ENCODE data around the gene DECR2. TPM values are rescaled to one million over a fixed set of nuclear protein-coding genes. Genes with fewer than 3 reads are reported as not detected.

The DECR2 gene
- total RNA-seq, 2 donors from 2014 or later = 31.8 to 43.5 TPM

DNA sequence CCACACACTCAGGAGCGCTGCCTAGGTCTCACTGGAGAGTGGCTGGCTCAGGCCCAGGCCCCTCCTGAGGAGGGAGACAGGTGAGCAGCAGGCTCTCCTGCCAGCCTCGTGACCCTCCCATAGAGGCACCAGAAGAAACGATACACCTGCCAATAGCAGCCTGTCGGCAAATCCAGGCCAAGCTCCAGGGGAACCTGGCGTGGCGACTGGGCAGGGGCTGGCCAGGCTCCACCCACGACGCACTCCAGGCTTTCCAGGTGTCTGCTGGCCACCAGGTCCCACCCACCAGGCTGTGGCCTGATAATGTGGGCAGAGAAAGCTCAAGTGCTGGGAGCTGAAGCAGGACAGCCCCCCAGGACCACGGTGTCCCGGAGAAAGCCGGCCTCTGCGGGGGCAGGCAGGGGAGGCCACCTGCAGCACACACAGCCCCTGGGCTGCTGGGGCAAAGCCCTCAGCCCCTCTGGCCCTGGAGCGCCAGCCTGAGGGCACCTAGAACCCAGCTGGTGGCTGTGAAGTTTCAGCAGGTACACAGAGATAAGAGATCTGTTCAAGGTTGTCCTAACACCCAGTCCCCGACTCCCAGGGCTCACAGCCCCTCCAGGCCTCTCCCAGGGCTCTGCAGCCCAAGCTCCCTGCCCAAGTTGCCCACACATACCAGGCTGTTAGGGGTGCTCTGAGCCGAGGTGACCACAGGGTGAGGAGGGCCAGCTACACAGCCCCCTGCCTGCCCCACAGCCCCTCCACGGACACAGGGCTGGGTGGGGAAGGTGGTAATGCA, 22.3 kb upstream of the DECR2 start:
- H3K9ac ChIP-seq (ENCODE audit: extremely low read depth, low read length, poor library complexity, severe bottlenecking) = no peak overlapping the region
- H3K27ac Mint-ChIP-seq = no peak overlapping the region
- H3K9me3 Mint-ChIP-seq = no peaks in the 10 kb centered on the region
- H3K36me3 ChIP-seq (ENCODE audit: control insufficient read depth, insufficient read depth, low read length) = peaks cover 18% of the 10 kb centered on the region
- H3K27ac ChIP-seq (ENCODE audit: low read depth, low read length) = no peak overlapping the region
- H3K4me1 ChIP-seq (ENCODE audit: control insufficient read depth, insufficient read depth, low read length) = peaks cover 24% of the 10 kb centered on the region
- DNase-seq = peak; percentile 96
- H3K27me3 Mint-ChIP-seq (ENCODE audit: insufficient read depth) = no peaks in the 10 kb centered on the region
- H3K4me3 ChIP-seq (ENCODE audit: low read length) = peak overlapping the region; percentile 84
- H3K4me1 Mint-ChIP-seq = peaks cover 23% of the 10 kb centered on the region
- no peaks in the 10 kb centered on the region for H3K9me3 ChIP-seq (ENCODE audit: control insufficient read depth, low read length)
- H3K27me3 ChIP-seq (ENCODE audit: control insufficient read depth, insufficient read depth, low read length, poor library complexity, severe bottlenecking) = no peaks in the 10 kb centered on the region
- H3K36me3 Mint-ChIP-seq (ENCODE audit: low read depth) = peaks cover 8% of the 10 kb centered on the region
- WGBS, 2 experiments (ENCODE audit: insufficient coverage in 1 of 2, insufficient read length in 1 of 2) = 75 to 89% methylated on average over 14 to 16 of the region's 16 CpGs
- H3K4me3 Mint-ChIP-seq = peak overlapping the region; percentile 77
- TF ChIP-seq, protein P1, sequence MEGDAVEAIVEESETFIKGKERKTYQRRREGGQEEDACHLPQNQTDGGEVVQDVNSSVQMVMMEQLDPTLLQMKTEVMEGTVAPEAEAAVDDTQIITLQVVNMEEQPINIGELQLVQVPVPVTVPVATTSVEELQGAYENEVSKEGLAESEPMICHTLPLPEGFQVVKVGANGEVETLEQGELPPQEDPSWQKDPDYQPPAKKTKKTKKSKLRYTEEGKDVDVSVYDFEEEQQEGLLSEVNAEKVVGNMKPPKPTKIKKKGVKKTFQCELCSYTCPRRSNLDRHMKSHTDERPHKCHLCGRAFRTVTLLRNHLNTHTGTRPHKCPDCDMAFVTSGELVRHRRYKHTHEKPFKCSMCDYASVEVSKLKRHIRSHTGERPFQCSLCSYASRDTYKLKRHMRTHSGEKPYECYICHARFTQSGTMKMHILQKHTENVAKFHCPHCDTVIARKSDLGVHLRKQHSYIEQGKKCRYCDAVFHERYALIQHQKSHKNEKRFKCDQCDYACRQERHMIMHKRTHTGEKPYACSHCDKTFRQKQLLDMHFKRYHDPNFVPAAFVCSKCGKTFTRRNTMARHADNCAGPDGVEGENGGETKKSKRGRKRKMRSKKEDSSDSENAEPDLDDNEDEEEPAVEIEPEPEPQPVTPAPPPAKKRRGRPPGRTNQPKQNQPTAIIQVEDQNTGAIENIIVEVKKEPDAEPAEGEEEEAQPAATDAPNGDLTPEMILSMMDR (conservative IDR thresholded peaks at IDR 0.05) = no peak

DNA sequence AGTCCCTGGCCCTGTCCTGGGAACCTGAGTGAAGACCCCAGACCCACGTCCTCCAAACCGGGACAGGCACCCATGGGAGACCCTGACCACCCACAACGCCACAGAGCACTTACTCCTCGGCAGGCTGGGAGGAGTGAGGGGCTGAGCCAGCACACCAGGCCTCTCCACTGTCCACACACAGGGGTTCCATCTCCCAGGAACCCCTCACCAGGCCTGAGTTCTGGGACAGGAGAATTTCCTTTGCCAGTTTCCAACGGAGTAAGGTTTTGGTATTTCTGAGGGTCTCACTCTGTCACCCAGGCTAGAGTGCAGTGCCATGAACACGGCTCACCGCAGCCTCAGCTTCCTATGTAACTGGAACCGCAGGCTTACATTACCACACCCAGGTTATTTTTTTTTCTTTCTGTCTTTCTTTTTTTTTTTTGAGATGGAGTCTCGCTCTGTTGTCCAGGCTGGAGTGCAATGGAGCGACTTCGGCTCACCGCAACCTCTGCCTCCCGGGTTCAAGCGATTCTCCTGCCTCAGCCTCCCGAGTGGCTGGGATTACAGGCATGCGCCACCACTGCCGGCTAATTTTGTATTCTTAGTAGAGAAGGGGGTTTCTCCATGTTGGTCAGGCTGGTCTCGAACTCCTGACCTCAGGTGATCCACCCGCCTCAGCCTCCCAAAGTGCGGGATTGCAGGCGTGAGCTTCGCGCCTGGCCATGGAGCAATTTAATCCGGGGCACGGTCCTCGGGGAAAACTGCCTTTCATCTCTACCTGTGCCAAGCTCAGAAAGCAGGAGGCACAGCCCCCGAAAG, 21.5 kb upstream of the DECR2 start:
- Mint-ChIP-seq H3K27ac (no peak overlapping the region), H3K36me3 (ENCODE audit: low read depth) (peaks cover 5% of the 10 kb centered on the region), H3K4me3 (peak overlapping the region; percentile 77), H3K9me3 (no peaks in the 10 kb centered on the region), H3K4me1 (peaks cover 23% of the 10 kb centered on the region), H3K27me3 (ENCODE audit: insufficient read depth) (no peaks in the 10 kb centered on the region)
- no peak for DNase-seq
- Histone ChIP-seq H3K36me3 (ENCODE audit: control insufficient read depth, insufficient read depth, low read length) (peaks cover 11% of the 10 kb centered on the region), H3K9ac (ENCODE audit: extremely low read depth, low read length, poor library complexity, severe bottlenecking) (no peak overlapping the region), H3K4me1 (ENCODE audit: control insufficient read depth, insufficient read depth, low read length) (peaks cover 24% of the 10 kb centered on the region), H3K4me3 (ENCODE audit: low read length) (peak overlapping the region; percentile 84), H3K9me3 (ENCODE audit: control insufficient read depth, low read length) (no peaks in the 10 kb centered on the region), H3K27me3 (ENCODE audit: control insufficient read depth, insufficient read depth, low read length, poor library complexity, severe bottlenecking) (no peaks in the 10 kb centered on the region), H3K27ac (ENCODE audit: low read depth, low read length) (no peak overlapping the region)
- WGBS, 2 experiments (ENCODE audit: insufficient coverage in 1 of 2, insufficient read length in 1 of 2) = 84 to 86% methylated on average over 22 to 27 of the region's 27 CpGs
- TF ChIP-seq, protein P1 (conservative IDR thresholded peaks at IDR 0.05) = no peak

DNA sequence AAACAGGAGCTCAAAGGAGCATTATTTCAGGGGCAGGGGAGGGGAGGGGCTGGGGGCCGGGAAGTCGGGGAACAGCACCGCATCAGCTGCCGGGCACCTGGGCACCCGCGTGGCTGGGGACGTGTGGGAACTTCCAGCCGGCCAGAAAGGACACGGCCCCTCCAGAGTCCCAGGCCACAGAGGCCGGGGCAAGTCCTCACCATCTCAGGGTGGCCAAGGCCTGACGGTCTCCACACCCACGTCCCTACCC, 21.0 kb upstream of the DECR2 start:
- H3K27ac ChIP-seq (ENCODE audit: low read depth, low read length) = no peak overlapping the region
- H3K9ac ChIP-seq (ENCODE audit: extremely low read depth, low read length, poor library complexity, severe bottlenecking) = peak overlapping the region; percentile 63
- TF ChIP-seq, protein P1 (conservative IDR thresholded peaks at IDR 0.05) = no peak
- peaks cover 5% of the 10 kb centered on the region for H3K36me3 Mint-ChIP-seq (ENCODE audit: low read depth)
- no peaks in the 10 kb centered on the region for H3K27me3 ChIP-seq (ENCODE audit: control insufficient read depth, insufficient read depth, low read length, poor library complexity, severe bottlenecking)
- no peak overlapping the region for H3K27ac Mint-ChIP-seq
- no peaks in the 10 kb centered on the region for H3K9me3 ChIP-seq (ENCODE audit: control insufficient read depth, low read length)
- peaks cover 23% of the 10 kb centered on the region for H3K4me1 Mint-ChIP-seq
- peaks cover 24% of the 10 kb centered on the region for H3K4me1 ChIP-seq (ENCODE audit: control insufficient read depth, insufficient read depth, low read length)
- DNase-seq = no peak
- H3K27me3 Mint-ChIP-seq (ENCODE audit: insufficient read depth) = no peaks in the 10 kb centered on the region
- H3K9me3 Mint-ChIP-seq = no peaks in the 10 kb centered on the region
- WGBS, 2 experiments (ENCODE audit: insufficient coverage in 1 of 2, insufficient read length in 1 of 2) = 4 to 9% methylated on average over 8 to 12 of the region's 12 CpGs
- peak overlapping the region; percentile 77 for H3K4me3 Mint-ChIP-seq
- peak overlapping the region; percentile 84 for H3K4me3 ChIP-seq (ENCODE audit: low read length)
- H3K36me3 ChIP-seq (ENCODE audit: control insufficient read depth, insufficient read depth, low read length) = peaks cover 8% of the 10 kb centered on the region

Measured in endodermal cell (in vitro differentiated cells).